ENCODE data around the gene PHF1. TPM values are rescaled to one million over a fixed set of nuclear protein-coding genes. Genes with fewer than 3 reads are reported as not detected.

PHF1 gene
- total and polyA plus RNA-seq, 2 of the 13 experiments (the other 11 are each of a cell fraction or from before 2014, with no cell fraction given), result 25.4 to 61.9 TPM

- 0 out of 2 replicates have a peak, but pooled peaks have one; percentile 0 for TF ChIP-seq ZNF564 (CRISPR knock-in tag; IDR thresholded peaks at IDR 0.05)
- no peak for TF ChIP-seq THRA (CRISPR knock-in tag; IDR thresholded peaks at IDR 0.05; ENCODE audit: borderline replicate concordance)
- TF ChIP-seq SP2 (CRISPR knock-in tag; IDR thresholded peaks at IDR 0.05), result no peak
- no peak for TF ChIP-seq ZNF546 (CRISPR knock-in tag; conservative IDR thresholded peaks at IDR 0.05)
- TF ChIP-seq FOSL2 (CRISPR knock-in tag; IDR thresholded peaks at IDR 0.05), result no peak
- no peak for TF ChIP-seq YEATS4 (CRISPR knock-in tag; IDR thresholded peaks at IDR 0.05; ENCODE audit: borderline replicate concordance)
- no peak for TF ChIP-seq BCL3 (CRISPR knock-in tag; IDR thresholded peaks at IDR 0.05)
- TF ChIP-seq ZGPAT (CRISPR knock-in tag; IDR thresholded peaks at IDR 0.05), result no peak
- TF ChIP-seq ZSCAN12 (CRISPR knock-in tag; IDR thresholded peaks at IDR 0.05), result 0 out of 2 replicates have a peak, but pooled peaks have one; percentile 48
- no peak for TF ChIP-seq ZNF430 (CRISPR knock-in tag; IDR thresholded peaks at IDR 0.05)
- no peak for TF ChIP-seq ZNF646 (CRISPR knock-in tag; IDR thresholded peaks at IDR 0.05)
- no peak for TF ChIP-seq POLR2AphosphoS5 (IDR thresholded peaks at IDR 0.05; ENCODE audit: low read depth, low read length)
- no peak for TF ChIP-seq TBX3 (IDR thresholded peaks at IDR 0.05; ENCODE audit: borderline replicate concordance)
- no peak for TF ChIP-seq NCOR1 (IDR thresholded peaks at IDR 0.05; ENCODE audit: borderline replicate concordance, low read length)
- no peak for TF ChIP-seq RFXAP (CRISPR knock-in tag; IDR thresholded peaks at IDR 0.05; ENCODE audit: borderline replicate concordance)
- TF ChIP-seq ZBTB8A (CRISPR knock-in tag; IDR thresholded peaks at IDR 0.05; ENCODE audit: borderline replicate concordance, low read depth), result no peak
These were observed 18.8 kb upstream of the PHF1 start (continued) for GRCh38 chr6:33391922-33392594.
